MM.1S (cell line): ENCODE data around the gene PYGB.

Experiments used
- DNase-seq: peaks from one replicate; pipeline ENCODE4 v3.0.0-alpha.2; 2015
- H2AFZ ChIP-seq: fragments of 300-600 bp; sonication (generic); 2 replicates; pipeline ENCODE4 v1.6.0; 2016; ENCODE audit warnings: antibody characterized with exemption, low read length
- H3F3A ChIP-seq: fragments of 300-600 bp; sonication (generic); 2 replicates; pipeline ENCODE4 v1.6.1; 2016; ENCODE audit warnings: mild to moderate bottlenecking, antibody characterized with exemption, low read length, moderate library complexity, mixed read lengths; ENCODE audit not compliant: insufficient read depth
- H3K27ac ChIP-seq: fragments of 300-600 bp; sonication (generic); 2 replicates; pipeline ENCODE4 v1.5.1; 2016; ENCODE audit warnings: mild to moderate bottlenecking, low read length
- H3K27me3 ChIP-seq: fragments of 300-600 bp; sonication (generic); replicated peaks from 2 replicates; pipeline ENCODE4 v1.6.0; 2016; ENCODE audit warnings: low read length; ENCODE audit not compliant: insufficient read depth
- H3K36me3 ChIP-seq: fragments of 300-600 bp; sonication (generic); replicated peaks from 2 replicates; pipeline ENCODE4 v1.6.1; 2016; ENCODE audit warnings: mild to moderate bottlenecking, low read length, mixed read lengths; ENCODE audit not compliant: insufficient read depth
- H3K4me1 ChIP-seq: fragments of 300-600 bp; sonication (generic); 2 replicates; pipeline ENCODE4 v1.6.1; 2016; ENCODE audit warnings: low read length, mixed read lengths
- H3K4me2 ChIP-seq: fragments of 300-600 bp; sonication (generic); 2 replicates; pipeline ENCODE4 v1.6.0; 2016; ENCODE audit warnings: low read depth, low read length
- H3K4me3 ChIP-seq: fragments of 300-600 bp; sonication (generic); 2 replicates; pipeline ENCODE4 v1.5.1; 2016; ENCODE audit warnings: low read length, mixed read lengths
- H3K79me2 ChIP-seq: fragments of 300-600 bp; sonication (generic); 2 replicates; pipeline ENCODE4 v1.6.1; 2016; ENCODE audit warnings: mixed run types, low read length, mixed read lengths
- H3K9ac ChIP-seq: fragments of 300-600 bp; sonication (generic); 2 replicates; pipeline ENCODE4 v1.6.1; 2016; ENCODE audit warnings: low read length, mixed read lengths
- H3K9me2 ChIP-seq: fragments of 300-600 bp; sonication (generic); replicated peaks from 2 replicates; pipeline ENCODE4 v1.6.1; 2016; ENCODE audit warnings: mild to moderate bottlenecking, low read length, mixed read lengths; ENCODE audit not compliant: insufficient read depth
- H3K9me3 ChIP-seq: fragments of 300-600 bp; sonication (generic); replicated peaks from 2 replicates; pipeline ENCODE4 v1.6.1; 2016; ENCODE audit warnings: mild to moderate bottlenecking, low read length, mixed read lengths; ENCODE audit not compliant: insufficient read depth
- H4K20me1 ChIP-seq: fragments of 300-600 bp; sonication (generic); 2 replicates; pipeline ENCODE4 v1.6.1; 2016; ENCODE audit warnings: mild to moderate bottlenecking, low read length, moderate library complexity, mixed read lengths; ENCODE audit not compliant: insufficient read depth
- EZH2 ChIP-seq: fragments of 300-600 bp; sonication (generic); optimal IDR thresholded peaks from 2 replicates; pipeline ENCODE3; 2017; ENCODE audit warnings: low read depth, mild to moderate bottlenecking, antibody characterized with exemption, low read length, mixed read lengths
- EZH2phosphoT487 ChIP-seq: fragments of 300-600 bp; sonication (generic); IDR thresholded peaks from 2 replicates; pipeline ENCODE4 v1.6.1; 2018; ENCODE audit warnings: antibody characterized with exemption, low read length
- TF ChIP-seq, protein P1 (sequence below): fragments of 300-600 bp; sonication (generic); IDR thresholded peaks from 2 replicates; pipeline ENCODE4 v1.5.1; 2016; ENCODE audit warnings: antibody characterized with exemption, low read length, mixed read lengths

The PYGB gene

DNA sequence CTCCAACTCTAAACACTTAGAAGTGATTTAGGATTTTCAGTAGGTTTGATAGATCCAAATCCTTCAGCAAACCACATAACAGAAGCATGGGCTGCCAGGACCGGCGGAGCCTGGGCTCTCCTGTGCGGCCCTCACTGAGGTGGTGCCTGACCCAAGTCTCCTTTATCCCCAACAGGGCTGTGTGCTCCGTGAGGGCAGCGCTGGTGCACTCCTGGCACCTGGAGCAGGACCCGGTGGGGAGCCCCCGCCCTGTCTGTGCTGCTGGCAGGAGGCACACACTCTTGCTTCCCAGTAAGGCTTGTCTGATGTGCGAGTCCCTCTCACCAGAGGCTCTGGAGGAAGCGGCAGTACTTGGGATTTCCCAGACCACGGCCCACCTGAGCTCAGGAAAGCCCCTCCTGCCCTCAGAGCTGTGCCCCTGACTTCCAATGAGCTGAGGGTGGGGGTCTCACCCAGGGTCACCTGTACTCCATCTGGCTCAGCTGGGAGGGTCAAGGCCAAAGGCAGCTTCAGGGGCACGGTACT lies 56.2 kb downstream of the PYGB start:
- no peak overlapping the region for H3K9ac ChIP-seq
- H3K27me3 ChIP-seq, result no peaks in the 10 kb centered on the region
- peaks cover 49% of the 10 kb centered on the region for H3K4me1 ChIP-seq
- H3K4me2 ChIP-seq, result no peak overlapping the region
- H3K79me2 ChIP-seq, result peaks cover 36% of the 10 kb centered on the region
- H3K4me3 ChIP-seq, result no peak overlapping the region
- H4K20me1 ChIP-seq, result no peaks in the 10 kb centered on the region
- no peak overlapping the region for H2AFZ ChIP-seq
- H3K9me3 ChIP-seq, result no peaks in the 10 kb centered on the region
- peaks cover 33% of the 10 kb centered on the region for H3F3A ChIP-seq
- no peak overlapping the region for H3K27ac ChIP-seq
- TF ChIP-seq, protein P1, sequence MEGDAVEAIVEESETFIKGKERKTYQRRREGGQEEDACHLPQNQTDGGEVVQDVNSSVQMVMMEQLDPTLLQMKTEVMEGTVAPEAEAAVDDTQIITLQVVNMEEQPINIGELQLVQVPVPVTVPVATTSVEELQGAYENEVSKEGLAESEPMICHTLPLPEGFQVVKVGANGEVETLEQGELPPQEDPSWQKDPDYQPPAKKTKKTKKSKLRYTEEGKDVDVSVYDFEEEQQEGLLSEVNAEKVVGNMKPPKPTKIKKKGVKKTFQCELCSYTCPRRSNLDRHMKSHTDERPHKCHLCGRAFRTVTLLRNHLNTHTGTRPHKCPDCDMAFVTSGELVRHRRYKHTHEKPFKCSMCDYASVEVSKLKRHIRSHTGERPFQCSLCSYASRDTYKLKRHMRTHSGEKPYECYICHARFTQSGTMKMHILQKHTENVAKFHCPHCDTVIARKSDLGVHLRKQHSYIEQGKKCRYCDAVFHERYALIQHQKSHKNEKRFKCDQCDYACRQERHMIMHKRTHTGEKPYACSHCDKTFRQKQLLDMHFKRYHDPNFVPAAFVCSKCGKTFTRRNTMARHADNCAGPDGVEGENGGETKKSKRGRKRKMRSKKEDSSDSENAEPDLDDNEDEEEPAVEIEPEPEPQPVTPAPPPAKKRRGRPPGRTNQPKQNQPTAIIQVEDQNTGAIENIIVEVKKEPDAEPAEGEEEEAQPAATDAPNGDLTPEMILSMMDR, result no peak
- TF ChIP-seq EZH2phosphoT487 (no peak), EZH2 (no peak)
- no peak for DNase-seq
- no peaks in the 10 kb centered on the region for H3K9me2 ChIP-seq
- no peaks in the 10 kb centered on the region for H3K36me3 ChIP-seq

DNA sequence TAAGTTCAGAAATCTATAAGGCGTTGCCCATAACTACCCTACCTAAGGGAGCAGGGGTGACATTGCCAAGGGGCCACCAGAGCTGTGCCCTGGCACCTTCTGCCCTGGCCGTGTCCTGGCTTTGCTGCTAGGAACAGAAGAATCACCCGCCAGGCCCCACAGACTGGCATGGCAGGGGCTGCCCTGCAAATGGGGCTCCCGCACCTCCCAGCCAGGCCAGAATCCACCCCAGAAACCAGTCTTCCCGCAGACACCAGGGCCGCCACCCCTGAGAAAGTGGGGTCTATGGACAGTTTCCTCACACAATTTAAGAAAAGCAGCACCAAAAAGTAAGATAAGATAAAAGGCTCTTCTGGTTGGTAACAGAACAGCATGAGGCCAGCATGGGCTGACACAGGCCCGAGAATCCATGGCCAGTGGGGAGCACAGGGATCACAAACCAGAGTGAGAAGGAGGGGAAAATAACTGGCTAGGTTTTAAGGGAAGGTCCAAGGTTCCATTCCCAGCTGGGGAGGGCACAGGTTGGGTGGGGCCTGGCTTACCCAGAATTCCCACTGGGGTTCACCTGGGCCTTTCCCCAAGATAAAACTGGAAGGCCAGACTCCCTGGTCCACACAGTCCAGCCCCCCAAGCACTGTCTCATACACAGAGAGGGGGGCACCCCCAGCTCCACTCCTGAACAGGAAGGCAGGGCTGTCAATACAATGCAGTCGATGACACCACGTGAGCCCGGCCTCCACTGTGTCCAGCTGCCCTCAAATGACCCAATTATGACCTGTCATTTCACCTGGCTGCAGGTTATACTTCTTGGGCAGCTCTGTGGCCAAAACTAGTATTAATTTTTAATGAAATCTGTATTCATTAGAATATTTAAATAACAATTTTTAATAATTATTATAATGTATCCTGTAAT lies 59.4 kb downstream of the PYGB start:
- Histone ChIP-seq H4K20me1 (no peaks in the 10 kb centered on the region), H3K9ac (no peak overlapping the region), H3K4me1 (peaks cover 38% of the 10 kb centered on the region), H3K4me3 (no peak overlapping the region), H3K9me3 (no peaks in the 10 kb centered on the region), H3K27ac (no peak overlapping the region), H2AFZ (no peak overlapping the region), H3K27me3 (no peaks in the 10 kb centered on the region), H3K9me2 (no peaks in the 10 kb centered on the region), H3K4me2 (no peak overlapping the region), H3F3A (peaks cover 27% of the 10 kb centered on the region), H3K79me2 (peaks cover 35% of the 10 kb centered on the region), H3K36me3 (no peaks in the 10 kb centered on the region)
- no peak for DNase-seq
- TF ChIP-seq, protein P1, result no peak
- TF ChIP-seq EZH2phosphoT487 (no peak), EZH2 (no peak)

DNA sequence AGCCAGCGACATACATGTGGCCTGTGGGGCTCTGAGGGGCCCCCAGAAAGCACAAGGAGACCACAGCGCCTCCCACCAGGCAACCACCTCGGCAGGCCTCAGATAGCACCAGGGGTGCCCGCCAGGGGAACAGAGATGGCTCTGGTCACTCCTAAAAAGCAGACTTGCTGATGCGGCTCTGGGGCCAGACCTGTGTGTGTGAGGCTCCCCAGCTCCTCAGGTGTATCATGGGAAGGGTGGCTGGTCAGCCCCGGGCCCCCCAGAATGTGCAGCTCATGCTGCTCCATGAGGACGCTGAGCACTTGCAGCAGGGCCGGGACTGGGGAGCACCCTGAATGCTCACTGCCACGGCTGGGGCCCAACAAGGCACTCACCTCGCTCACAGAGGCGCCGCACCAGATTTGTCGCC lies 60.2 kb downstream of the PYGB start:
- Histone ChIP-seq H2AFZ (no peak overlapping the region), H3K9ac (no peak overlapping the region), H3K27ac (no peak overlapping the region), H3K9me2 (no peaks in the 10 kb centered on the region), H3K9me3 (no peaks in the 10 kb centered on the region), H3K4me1 (peaks cover 31% of the 10 kb centered on the region), H3K79me2 (peaks cover 35% of the 10 kb centered on the region), H4K20me1 (no peaks in the 10 kb centered on the region), H3F3A (peaks cover 27% of the 10 kb centered on the region), H3K36me3 (no peaks in the 10 kb centered on the region), H3K4me2 (no peak overlapping the region), H3K4me3 (no peak overlapping the region), H3K27me3 (no peaks in the 10 kb centered on the region)
- TF ChIP-seq, protein P1, result no peak
- TF ChIP-seq EZH2 (no peak), EZH2phosphoT487 (no peak)
- DNase-seq, result no peak
